K562 (cell line): Measurements from ENCODE around the gene ALKBH7. TPM values are rescaled to one million over a fixed set of nuclear protein-coding genes. Genes with fewer than 3 reads are reported as not detected.

ENCODE experiments used
- ATF3 ChIP-seq, 2 experiments: fragments of 450-650 bp in 1 of 2; sonication (generic) in 1 of 2; formaldehyde crosslinking in 1 of 2; IDR thresholded peaks in 1 of 2; conservative IDR thresholded peaks in 1 of 2; 2 replicates each; pipeline versions ENCODE4 v1.6.1 to v1.8.1; 2016 to 2023; ENCODE audit warnings: mild to moderate bottlenecking in 2 of 2, moderate library complexity in 2 of 2, inconsistent platforms in 1 of 2, missing genetic modification reagents in 1 of 2
- CUX1 ChIP-seq: fragments of 200-800 bp; sonication (Bioruptor generic); IDR thresholded peaks from 2 replicates; pipeline ENCODE4 v1.6.1; 2016; ENCODE audit warnings: missing genetic modification characterization, missing compliant biosample characterization
- DACH1 ChIP-seq: fragments of 450-650 bp; IDR thresholded peaks from 2 replicates; pipeline ENCODE4 v1.6.1; 2018; ENCODE audit not compliant: partially characterized antibody
- FOXM1 ChIP-seq, 2 experiments: fragments of 450-650 bp in 1 of 2; sonication (generic) in 1 of 2; formaldehyde crosslinking in 1 of 2; IDR thresholded peaks; 2 replicates each; pipeline versions ENCODE4 v1.6.1 to v1.9.0; 2017 to 2022; ENCODE audit warnings: low read depth in 2 of 2, mild to moderate bottlenecking in 2 of 2, missing genetic modification reagents in 1 of 2, moderate library complexity in 1 of 2
- HCFC1 ChIP-seq: IDR thresholded peaks from 2 replicates; pipeline ENCODE4 v1.6.1; 2012; ENCODE audit warnings: low read depth, low read length, improper control_type of control experiment
- NCOA4 ChIP-seq: fragments of 450-650 bp; IDR thresholded peaks from 2 replicates; pipeline ENCODE4 v1.6.1; 2018; ENCODE audit warnings: mild to moderate bottlenecking; ENCODE audit not compliant: partially characterized antibody
- PHB ChIP-seq: fragments of 250-450 bp; sonication (Bioruptor Pico); IDR thresholded peaks from 2 replicates; pipeline ENCODE4 v1.5.0; 2021
- PML ChIP-seq: IDR thresholded peaks from 2 replicates; pipeline ENCODE4 v1.6.1; 2012; ENCODE audit warnings: low read length, inconsistent platforms
- SMARCA5 ChIP-seq: fragments of 450-650 bp; IDR thresholded peaks from 2 replicates; pipeline ENCODE4 v1.6.1; 2016
- SRF ChIP-seq, 2 experiments: fragments of 250-450, 450-650 bp in 1 of 2; sonication (Bioruptor Pico) in 1 of 2; sonication (generic) in 1 of 2; formaldehyde crosslinking; IDR thresholded peaks; 2 replicates each; pipeline versions ENCODE4 v1.5.0 to v1.5.1; 2020 to 2022; ENCODE audit warnings: mild to moderate bottlenecking in 1 of 2, missing genetic modification reagents in 1 of 2
- ZBTB26 ChIP-seq: fragments of 450-650 bp; formaldehyde crosslinking; IDR thresholded peaks from 2 replicates; pipeline ENCODE4 v1.4.0; 2022; ENCODE audit warnings: missing genetic modification characterization
- ZNF12 ChIP-seq: sonication (generic); formaldehyde crosslinking; IDR thresholded peaks from 2 replicates; pipeline ENCODE4 v1.4.0; 2020; ENCODE audit warnings: mild to moderate bottlenecking, missing genetic modification reagents
- ZNF184 ChIP-seq: sonication (generic); formaldehyde crosslinking; IDR thresholded peaks from 2 replicates; pipeline ENCODE4 v1.5.0; 2020; ENCODE audit warnings: missing genetic modification reagents
- ZNF785 ChIP-seq: fragments of 250-450 bp; sonication (Bioruptor Pico); IDR thresholded peaks from 2 replicates; pipeline ENCODE4 v1.4.0; 2020; ENCODE audit warnings: mild to moderate bottlenecking
- ZNF830 ChIP-seq: fragments of 250-450 bp; sonication (Bioruptor Pico); IDR thresholded peaks from 2 replicates; pipeline ENCODE4 v1.5.0; 2021; ENCODE audit warnings: mild to moderate bottlenecking
- polyA plus RNA-seq, 8 experiments: library from polyadenylated mRNA; depleted of rRNA in 4 of 8; stranded (reverse) in 5 of 8; unstranded in 3 of 8; fragments of >200 nt; fragmentation: Nextera tagmentation in 2 of 8; fragmentation: Illumina TruSeq in 1 of 8; extraction: Ambion mirVana in 2 of 8; extraction: Trizol in 1 of 8; gene quantifications; 2 replicates each; pipeline versions ENCODE4 v1.2.1 to v1.2.3, GENCODE V29; 2011 to 2014; ENCODE audit warnings: inconsistent platforms in 1 of 8, missing spikeins in 1 of 8
- total RNA-seq, 7 experiments: library from RNA; depleted of rRNA in 6 of 7; stranded (reverse); fragments of >200 nt in 6 of 7; fragmentation: Illumina TruSeq in 2 of 7; extraction: Trizol in 2 of 7; gene quantifications; 2 replicates each; pipeline versions ENCODE4 v1.2.1 to v1.2.3, GENCODE V29; 2011 to 2021; ENCODE audit warnings: low replicate concordance in 1 of 7
- TF ChIP-seq, protein P1 (sequence below): fragments of 450-650 bp; IDR thresholded peaks from 2 replicates; pipeline ENCODE4 v1.6.1; 2016
- TF ChIP-seq, protein P2 (sequence below): sonication (generic); formaldehyde crosslinking; IDR thresholded peaks from 2 replicates; pipeline ENCODE4 v1.8.0; 2022; ENCODE audit warnings: missing genetic modification reagents, mild to moderate bottlenecking, moderate library complexity, borderline replicate concordance

Gene ALKBH7
- total and polyA plus RNA-seq, 9 of the 15 experiments (the other 6 are each of a cell fraction or from before 2014, with no cell fraction given), result 0.69 to 94.8 (median 17.6) TPM

- TF ChIP-seq PML (peak; percentile 38; the same call in 1 of the 2 replicates), SRF (CRISPR knock-in tag; IDR thresholded peaks at IDR 0.05) (peak in 1 of 2 experiments; percentile 61; a peak in 1 of 4 replicates), ZNF184 (no peak), DACH1 (peak; percentile 14), SMARCA5 (peak; percentile 78), ATF3 (IDR thresholded peaks at IDR 0.05) (no peak), ATF3 (CRISPR knock-in tag; conservative IDR thresholded peaks at IDR 0.05) (peak; percentile 84; the same call in 1 of the 2 replicates), ZNF785 (CRISPR knock-in tag) (no peak), ZBTB26 (CRISPR knock-in tag) (0 out of 2 replicates have a peak, but pooled peaks have one; percentile 76), PHB (0 out of 2 replicates have a peak, but pooled peaks have one; percentile 28), NCOA4 (no peak), FOXM1 (IDR thresholded peaks at IDR 0.05; ENCODE audit: low read depth) (no peak; the same call in 1 of the 2 replicates), FOXM1 (CRISPR knock-in tag; IDR thresholded peaks at IDR 0.05; ENCODE audit: low read depth) (no peak), ZNF12 (peak; percentile 21; the same call in 1 of the 2 replicates), CUX1 (CRISPR knock-in tag) (no peak), ZNF830 (CRISPR knock-in tag) (0 out of 2 replicates have a peak, but pooled peaks have one; percentile 62), HCFC1 (0 out of 2 replicates have a peak, but pooled peaks have one; percentile 1)
- TF ChIP-seq, protein P1, sequence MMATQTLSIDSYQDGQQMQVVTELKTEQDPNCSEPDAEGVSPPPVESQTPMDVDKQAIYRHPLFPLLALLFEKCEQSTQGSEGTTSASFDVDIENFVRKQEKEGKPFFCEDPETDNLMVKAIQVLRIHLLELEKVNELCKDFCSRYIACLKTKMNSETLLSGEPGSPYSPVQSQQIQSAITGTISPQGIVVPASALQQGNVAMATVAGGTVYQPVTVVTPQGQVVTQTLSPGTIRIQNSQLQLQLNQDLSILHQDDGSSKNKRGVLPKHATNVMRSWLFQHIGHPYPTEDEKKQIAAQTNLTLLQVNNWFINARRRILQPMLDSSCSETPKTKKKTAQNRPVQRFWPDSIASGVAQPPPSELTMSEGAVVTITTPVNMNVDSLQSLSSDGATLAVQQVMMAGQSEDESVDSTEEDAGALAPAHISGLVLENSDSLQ, result peak; percentile 100
- TF ChIP-seq, protein P2, sequence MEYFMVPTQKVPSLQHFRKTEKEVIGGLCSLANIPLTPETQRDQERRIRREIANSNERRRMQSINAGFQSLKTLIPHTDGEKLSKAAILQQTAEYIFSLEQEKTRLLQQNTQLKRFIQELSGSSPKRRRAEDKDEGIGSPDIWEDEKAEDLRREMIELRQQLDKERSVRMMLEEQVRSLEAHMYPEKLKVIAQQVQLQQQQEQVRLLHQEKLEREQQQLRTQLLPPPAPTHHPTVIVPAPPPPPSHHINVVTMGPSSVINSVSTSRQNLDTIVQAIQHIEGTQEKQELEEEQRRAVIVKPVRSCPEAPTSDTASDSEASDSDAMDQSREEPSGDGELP (CRISPR knock-in tag), result peak; percentile 93
These were observed at the start of gene ALKBH7 (continued) for GRCh38 chr19:6372594-6373095.
